ENCODE data around the gene VEGFC.

VEGFC gene

GRCh38 chr4:176680668-176681180 is 112.0 kb downstream of the VEGFC start:
- no peak for DNase-seq (ENCODE audit: low read depth)

DNA sequence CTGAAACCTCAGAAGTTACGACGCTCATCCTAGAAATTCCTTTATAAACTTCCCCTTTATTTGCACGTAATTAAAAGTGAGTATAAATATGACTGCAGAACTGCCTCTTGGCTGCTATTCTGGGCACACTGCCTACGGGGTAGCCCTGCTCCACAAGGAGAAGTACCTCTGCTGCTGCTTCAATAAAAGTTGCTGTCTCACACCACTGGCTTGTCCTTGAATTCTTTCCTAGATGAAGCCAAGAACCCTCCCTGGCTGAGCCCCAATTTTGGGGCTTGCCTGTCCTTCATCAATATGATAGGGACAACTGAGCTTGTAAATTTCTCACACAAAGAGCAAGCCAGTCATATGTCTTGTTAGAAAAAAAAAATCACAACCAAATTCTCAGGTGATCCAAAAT is 115.8 kb downstream of the VEGFC start:
- no peak for DNase-seq (ENCODE audit: low read depth)

- DNase-seq (ENCODE audit: low read depth) = no peak
Measured at GRCh38 chr4:176675810-176676209, 116.9 kb downstream of the VEGFC start.

GRCh38 chr4:176671532-176671931 is 121.2 kb downstream of the VEGFC start:
- DNase-seq (ENCODE audit: low read depth) = no peak

GRCh38 chr4:176668324-176668723 is 124.4 kb downstream of the VEGFC start:
- no peak for DNase-seq (ENCODE audit: low read depth)

DNA sequence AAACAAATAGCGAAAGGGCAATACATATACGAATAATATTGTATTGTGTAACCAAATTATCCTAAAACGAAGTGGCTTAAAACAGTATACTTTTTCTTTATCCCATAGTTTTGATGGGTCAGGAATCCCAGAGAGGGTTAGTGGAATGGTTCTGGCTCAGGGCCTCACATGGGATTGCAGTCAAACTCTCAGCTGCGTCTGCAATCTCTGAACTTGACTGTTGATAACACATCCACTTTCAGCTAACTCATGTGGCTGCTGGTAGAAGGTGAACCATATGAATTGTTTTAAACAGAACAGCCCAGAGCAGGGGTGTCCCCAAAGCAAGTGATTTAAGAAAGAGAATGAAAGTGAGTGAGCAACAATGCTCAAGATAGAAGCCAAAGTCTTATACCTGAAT is 127.8 kb downstream of the VEGFC start:
- no peak for DNase-seq (ENCODE audit: low read depth)

GRCh38 chr4:176660561-176660960 is 132.2 kb downstream of the VEGFC start:
- DNase-seq (ENCODE audit: low read depth) = no peak

- no peak for DNase-seq (ENCODE audit: low read depth)
Measured at GRCh38 chr4:176656108-176656507, 136.6 kb downstream of the VEGFC start.

DNA sequence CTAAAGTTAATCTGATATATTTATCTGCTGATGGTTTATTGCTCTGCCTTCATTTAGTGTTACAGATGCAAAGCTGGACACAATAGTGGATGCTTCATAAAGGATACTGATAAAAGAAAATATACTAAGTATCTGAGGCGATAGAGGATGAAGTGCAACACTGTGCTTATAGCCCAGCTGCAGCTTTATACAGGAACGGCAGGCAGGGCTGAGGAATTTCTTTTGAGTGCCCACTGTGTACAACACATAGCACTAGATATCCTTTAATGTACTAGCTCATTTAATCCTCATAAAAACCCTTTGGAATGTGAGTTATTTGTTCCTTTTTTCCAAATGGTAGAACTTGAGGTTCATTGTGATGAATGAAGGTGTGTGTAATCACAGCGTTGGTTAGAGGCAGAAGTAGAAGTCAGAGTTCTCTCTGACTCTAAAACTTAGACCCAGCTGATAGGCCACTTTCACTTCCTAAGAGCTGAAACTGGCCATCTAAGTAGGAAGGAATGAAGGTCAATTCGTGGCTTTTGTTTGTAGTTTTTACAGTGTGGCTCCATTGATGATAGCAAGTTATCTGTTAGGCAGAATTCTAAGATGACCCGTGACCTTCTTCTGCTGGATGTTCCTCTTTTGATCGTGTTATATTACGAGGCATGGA is 138.0 kb downstream of the VEGFC start:
- no peak for DNase-seq (ENCODE audit: low read depth)

- DNase-seq (ENCODE audit: low read depth) = no peak
Measured at GRCh38 chr4:176653401-176654220, 139.1 kb downstream of the VEGFC start.

- no peak for DNase-seq (ENCODE audit: low read depth)
Measured at GRCh38 chr4:176646311-176646710, 146.4 kb downstream of the VEGFC start.

GRCh38 chr4:176645246-176645960 is 147.3 kb downstream of the VEGFC start:
- no peak for DNase-seq (ENCODE audit: low read depth)

DNA sequence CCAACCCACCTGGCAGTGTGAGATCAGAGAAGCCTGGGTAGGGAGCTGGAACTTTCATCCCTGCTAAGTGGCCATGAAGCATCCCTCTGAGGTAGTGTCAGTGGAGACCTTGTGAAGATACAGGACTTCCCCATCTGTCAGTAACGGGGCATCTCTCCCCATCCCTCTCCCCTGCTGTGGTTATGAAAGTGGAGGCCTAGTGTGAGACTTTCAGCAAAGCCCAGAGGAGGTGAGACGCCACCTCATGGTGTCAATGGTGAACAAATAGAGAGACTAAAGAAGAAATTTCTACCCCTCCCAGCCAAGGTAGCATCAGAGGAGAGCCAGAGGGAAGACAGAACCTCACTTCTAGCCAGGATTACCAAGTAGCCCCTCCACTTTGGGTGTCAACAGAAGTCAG is 150.2 kb downstream of the VEGFC start:
- no peak for DNase-seq (ENCODE audit: low read depth)

- no peak for DNase-seq (ENCODE audit: low read depth)
Measured at GRCh38 chr4:176641237-176641636, 151.5 kb downstream of the VEGFC start.

DNA sequence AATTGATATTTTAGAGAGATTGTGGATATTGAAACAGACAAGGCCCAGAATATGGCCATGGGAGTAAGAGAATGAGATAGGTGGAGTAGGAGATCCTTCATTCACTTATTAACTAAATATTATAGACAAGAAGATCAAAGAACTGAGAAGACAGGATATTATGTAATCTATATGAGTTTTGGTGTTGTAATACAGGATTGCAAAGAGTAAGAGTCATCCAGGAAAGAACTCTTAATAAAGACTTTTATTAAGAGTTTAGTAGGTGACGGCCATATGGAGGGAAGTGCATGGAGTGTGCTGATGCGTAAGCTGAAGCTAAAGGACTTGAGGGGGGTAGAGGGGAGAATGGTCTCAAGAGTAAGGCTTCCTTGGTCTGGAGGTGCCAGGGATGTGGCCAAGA is 153.7 kb downstream of the VEGFC start:
- DNase-seq (ENCODE audit: low read depth) = no peak

DNA sequence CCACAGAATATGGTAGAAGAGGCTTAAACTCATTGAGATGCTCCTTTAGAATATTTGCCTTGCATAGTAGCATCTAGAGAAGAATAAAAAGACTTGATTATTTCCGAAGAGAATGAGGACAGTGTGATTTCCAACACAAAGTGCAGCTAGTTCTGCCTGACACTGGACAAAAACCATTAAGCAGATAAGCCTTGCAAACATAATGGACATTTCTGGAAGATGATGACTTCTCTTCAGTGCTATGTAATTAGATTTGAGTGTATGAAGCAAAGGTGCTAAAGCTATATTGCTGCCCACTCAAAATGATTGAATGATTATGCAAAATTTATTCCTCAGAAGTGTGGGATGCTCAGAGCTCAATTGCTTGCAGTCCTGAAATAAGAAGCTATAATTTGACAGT is 156.4 kb downstream of the VEGFC start:
- DNase-seq (ENCODE audit: low read depth) = no peak

DNA sequence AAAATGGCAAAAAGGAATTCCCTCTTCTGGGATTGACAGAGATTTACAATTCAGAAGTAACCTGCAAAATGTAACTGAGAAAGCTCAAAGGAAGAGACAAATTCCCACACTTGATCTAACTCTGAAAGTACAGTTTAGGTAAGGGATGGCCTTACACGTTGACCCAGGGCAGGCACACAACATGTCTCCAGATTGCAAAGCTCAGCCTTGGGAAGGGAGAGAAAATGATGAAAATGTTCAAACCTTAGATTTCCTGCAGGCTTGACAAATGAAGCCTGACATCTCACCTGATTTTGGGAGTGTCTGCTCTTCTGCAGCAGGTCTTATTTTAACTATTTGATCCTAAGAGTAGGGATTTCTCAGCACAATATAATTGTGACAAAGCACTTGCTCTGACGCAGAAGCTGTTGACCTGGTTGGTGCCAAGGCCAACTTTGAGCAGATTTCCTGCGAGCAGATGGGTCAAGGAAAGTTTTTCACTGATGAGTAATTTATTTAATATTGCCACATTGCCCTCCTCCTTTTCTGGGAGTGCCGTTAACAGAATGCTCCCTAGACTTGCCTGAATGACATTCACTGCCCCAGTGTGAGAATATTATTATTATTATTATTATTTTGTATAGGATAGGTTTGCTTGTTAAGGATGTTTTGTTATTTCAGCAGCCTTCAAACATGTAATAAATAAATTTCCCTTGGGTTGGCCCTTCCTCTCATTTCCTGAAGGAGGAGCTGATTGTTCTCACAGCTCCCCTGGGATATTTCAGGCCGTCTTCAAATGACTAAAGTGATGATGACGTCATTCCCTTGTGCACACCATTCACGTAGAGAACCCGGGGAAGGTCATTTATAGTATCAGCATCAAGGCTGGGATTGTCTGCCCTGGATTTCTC is 157.1 kb downstream of the VEGFC start:
- DNase-seq (ENCODE audit: low read depth) = no peak

Measured in CMK (cell line).